Activated CD4-positive, alpha-beta T cell treated with anti-CD3 and anti-CD28 coated beads, Interleukin-2, amount 50 U/mL, for 1 hour (primary cell): Measurements from ENCODE around the gene NHERF2.
A peak's percentile ranks its signal among the peaks of the same experiment; 100 is the strongest.

Experiments
- DNase-seq: peaks from one replicate; pipeline ENCODE4 v3.0.0-alpha.2; 2020

Gene NHERF2

GRCh38 chr16:1991135-1991551, 35.6 kb upstream of the NHERF2 start:
- DNase-seq, result peak; percentile 53

- no peak for DNase-seq
Measured at GRCh38 chr16:1991588-1991947, 35.1 kb upstream of the NHERF2 start.

DNA sequence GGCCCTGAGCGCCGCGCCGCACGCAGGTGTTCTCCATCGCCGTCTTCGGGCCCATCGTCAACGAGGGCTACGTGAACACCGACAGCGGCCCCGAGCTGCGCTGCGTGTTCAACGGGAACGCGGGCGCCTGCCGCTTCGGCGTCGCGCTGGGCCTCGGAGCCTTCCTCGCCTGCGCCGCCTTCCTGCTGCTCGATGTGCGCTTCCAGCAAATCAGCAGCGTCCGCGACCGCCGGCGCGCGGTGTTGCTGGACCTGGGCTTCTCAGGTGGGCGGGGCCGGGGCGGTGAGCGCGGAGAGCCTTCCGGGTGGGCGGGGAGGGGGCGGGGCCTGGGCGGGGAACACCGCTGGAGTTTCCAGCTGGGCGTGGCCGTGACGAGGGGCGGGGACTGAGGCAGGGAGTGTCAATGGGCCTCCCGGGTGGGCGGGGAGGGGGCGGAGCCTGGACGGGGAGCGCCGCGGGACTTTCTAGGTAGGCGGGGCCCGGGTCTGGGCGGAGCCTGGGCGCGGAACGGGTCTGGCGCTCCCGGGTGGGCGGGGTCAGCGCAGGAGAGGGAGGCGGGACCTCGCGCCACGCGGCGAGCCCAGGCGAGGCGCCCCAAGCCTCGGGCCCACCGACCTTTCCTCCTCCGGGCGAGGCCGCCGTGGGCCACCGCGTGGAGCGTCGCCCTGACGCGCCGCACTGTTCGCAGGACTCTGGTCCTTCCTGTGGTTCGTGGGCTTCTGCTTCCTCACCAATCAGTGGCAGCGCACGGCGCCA, 34.6 kb upstream of the NHERF2 start:
- DNase-seq, result peak; percentile 99

DNA sequence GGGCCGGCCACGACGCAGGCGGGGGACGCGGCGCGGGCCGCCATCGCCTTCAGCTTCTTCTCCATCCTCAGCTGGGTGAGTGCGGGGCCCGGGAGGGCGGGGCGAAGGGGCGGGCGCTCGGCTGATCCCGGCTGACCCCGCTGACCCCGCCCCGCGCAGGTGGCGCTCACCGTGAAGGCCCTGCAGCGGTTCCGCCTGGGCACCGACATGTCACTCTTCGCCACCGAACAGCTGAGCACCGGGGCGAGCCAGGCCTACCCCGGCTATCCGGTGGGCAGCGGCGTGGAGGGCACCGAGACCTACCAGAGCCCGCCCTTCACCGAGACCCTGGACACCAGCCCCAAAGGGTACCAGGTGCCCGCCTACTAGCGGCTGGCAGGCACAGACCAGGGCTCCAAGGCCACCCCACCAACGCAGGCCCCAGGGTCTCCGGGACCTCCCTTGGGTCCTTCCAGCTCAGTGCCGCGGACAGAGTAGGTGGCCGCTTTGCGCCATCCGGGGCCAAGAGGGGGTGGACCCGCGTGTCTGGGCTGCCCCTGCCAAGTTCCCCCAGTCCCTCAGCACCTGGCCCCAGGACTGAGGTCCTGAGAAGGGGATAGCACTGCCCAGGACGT, 33.9 kb upstream of the NHERF2 start:
- no peak for DNase-seq

DNA sequence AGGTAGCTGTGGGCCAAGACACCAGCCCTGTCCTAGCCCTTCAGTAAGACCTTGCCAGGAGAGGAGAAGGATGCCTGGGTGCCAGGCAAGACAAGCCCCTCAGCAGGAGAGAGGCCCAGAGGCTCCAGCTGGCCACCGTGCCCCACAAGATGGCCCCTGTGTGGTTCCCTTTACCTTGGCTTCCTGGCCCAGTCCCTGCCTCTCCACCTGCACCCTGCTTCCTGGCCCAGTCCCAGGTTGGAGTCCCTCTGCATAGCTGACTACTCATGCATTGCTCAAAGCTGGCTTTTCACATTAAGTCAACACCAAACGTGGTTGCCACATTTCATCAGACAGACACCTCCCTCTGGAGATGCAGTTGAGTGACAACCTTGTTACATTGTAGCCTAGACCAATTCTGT, 33.0 kb upstream of the NHERF2 start:
- DNase-seq, result no peak

DNA sequence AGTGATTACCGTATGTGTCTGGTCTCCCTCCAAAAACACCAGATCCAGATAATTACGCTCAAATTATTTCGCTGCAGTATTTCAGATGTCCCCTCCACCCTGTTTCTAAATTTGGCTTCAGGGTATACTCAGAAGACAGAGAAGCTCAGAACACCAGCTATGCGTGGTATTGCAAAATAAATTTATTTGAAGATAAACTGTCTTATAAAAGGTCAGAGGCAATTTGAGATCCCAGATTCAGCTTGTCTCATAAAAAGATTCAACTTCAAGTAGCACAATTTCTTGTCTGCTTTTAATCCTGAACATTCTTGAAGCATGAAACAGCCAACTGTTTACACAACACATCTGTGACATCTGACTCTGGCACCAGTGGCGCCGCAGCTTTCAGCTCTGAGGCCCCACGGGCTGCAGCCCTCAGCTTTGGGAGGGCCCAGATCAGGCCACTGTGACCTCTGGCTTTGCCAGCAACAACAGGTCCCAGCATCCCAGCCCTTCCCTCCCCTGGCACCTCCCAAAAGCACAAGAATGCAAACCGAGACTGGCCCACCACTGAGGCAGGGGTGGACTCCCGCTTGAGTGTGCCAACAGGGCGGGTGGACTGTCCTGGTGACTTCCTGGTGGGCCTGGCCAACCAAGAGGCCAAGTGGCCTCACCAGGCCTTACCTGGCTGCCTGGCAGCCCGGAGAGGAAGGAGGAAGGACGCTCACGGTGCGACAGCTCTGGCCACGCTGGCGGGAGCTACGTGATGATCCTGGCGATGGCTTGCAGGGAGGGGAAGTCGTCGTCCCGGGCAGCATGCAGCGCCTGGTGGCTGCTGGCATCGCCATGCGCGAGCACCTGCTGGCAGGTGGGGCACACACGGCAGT, 29.0 kb upstream of the NHERF2 start:
- no peak for DNase-seq

- no peak for DNase-seq
Measured at GRCh38 chr16:1998360-1998835, 28.3 kb upstream of the NHERF2 start.

DNA sequence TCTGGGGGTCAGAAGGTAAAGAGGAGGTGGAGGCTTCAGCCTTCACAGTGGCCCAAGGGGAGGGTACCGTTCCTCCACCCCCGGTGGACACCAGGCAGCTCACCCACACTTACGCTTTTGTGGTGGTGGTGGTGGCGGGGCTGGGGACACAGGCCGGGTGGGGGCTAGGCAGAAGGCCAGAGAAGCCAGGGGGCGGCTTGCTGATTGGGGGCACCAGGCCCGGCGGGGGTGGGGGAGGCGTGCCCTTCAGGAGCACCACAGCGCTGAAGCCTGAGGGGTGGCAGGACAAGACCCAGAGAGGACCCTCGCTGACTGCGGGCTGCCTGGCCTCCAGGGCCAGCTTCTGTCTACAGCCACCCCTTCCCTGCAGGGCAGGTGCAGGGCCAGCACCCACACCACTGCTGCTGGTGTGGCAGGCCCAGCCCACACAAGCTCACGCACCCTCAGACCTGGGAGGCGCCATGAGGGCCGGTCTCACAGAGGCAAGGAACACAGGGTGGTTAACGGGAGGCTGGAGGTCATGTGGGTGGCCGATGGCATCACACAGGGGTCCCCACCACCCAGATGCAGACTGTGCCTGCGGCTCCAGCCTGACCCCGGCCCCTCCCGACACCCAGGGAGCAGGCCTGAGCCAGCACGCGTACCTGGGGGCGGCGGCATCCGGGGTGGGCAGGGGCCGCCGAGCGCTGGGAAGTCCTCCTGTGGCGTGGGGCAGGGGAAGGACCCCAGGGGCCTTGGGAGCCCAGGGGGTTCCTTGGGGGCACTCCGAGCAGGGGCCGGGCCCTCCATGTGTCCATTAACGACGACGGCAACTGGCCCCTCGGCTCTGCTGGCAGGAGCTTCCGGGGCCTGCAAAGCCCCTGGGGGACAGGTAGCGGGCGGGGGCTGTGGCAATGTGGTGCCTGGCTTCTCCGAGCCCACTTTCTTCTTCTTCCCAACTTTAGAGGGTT, 27.6 kb upstream of the NHERF2 start:
- DNase-seq, result no peak

GRCh38 chr16:1999866-2000514, 26.7 kb upstream of the NHERF2 start:
- no peak for DNase-seq

DNA sequence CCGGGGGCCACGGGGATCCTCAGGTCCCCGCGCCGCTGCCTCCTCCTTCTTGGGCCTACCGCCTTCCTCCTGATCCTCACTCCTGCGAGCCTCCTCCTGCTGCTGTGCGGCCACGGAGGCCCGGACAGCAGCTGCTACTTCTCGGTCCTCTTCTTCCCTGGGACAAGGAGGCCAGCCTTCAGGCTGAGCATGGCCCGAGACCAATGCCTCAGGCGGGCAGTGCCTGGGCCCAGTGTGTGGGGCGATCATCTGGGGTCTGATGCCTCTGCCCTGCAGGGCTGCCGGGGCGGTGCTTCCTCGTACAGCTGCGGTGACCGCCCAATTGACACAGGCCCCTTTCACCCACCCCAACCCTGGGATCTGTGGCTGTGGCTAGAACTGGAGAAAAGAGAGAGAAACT, 25.7 kb upstream of the NHERF2 start:
- no peak for DNase-seq

DNA sequence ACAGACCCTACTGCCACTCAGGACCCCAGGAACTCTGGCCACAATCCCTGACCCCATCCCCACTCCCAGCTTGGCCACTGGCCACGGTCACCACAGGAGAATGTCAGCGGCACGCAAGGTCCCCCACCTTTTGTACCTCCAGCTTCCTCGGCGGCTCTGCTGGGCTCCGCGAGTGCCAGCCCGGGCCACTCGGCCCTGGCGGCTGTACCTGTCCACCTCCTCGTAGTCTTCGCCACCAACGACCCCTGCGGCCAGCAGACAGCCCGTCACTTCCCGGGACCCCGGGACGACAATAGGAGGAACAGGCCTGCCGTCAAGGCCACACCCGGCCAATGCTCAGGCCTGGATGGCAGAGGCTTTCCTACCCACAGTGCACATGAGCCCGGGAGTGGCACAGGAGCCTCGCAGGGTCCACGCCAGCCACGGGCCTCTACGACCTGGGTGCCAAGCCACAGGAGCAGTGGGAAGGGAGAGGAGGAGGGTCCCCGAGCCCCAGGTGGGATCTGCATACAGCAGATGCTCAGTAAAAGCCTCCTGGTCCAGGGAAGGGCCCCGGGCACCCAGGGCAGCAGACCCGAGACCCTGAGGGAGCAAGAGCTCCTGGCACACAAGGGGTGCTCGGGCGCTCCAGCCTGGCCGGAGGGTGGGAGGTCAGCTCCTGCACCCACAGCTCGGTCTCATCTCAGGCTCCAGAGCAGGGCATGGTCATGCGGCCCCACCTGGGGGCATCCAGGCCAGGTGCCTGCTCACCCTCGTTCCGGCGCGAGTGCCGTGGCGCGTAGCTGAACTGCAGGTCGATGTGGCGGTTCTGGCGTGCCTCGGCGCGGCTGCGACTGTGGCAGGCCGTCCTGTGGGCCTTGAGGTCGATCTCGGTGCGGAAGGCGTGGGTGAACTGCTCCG, 25.0 kb upstream of the NHERF2 start:
- no peak for DNase-seq

DNA sequence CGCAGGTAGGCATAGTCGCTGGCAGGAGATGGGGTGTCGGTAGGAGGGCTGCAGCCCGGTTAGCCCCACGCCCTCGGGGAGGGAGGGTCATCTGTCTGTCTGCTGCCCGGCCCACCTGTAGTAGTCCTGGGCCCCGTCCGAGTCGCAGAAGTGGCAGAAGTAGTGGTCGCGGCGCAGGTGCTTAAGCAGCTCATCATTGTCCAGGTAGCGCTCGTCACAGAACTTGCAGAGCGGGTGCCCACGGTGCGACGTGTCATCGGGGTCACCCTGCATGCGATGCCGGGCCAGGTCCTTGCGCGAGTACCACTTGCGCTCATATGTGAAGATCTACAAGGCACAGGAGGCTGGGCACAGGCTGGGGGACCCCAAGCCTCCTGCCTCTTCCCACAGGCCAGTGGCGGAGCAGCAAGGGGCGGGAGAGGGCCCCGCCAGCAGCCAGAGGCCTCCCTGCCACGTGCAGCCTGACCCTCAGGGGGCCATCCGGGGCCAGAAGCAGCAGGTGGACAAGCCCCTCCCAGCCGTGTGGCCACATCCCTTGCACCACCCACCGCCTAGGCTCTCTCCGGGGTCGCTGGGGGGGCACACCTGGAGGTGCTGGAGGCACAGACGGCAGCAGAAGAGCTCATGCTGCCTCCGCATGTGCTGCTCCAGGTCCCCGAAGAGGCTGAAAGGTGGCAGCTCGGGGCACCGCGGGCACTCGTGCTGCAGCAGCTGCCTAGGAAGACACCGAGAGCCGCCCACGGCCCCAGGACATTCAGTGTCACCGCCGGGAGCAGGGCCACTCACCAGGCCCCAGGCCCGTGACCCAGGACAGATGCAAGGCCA, 24.1 kb upstream of the NHERF2 start:
- DNase-seq, result no peak

- DNase-seq, result no peak
Measured at GRCh38 chr16:2003231-2003826, 23.4 kb upstream of the NHERF2 start.

- DNase-seq, result peak; percentile 89
Measured at GRCh38 chr16:2003827-2004641, 22.7 kb upstream of the NHERF2 start.

DNA sequence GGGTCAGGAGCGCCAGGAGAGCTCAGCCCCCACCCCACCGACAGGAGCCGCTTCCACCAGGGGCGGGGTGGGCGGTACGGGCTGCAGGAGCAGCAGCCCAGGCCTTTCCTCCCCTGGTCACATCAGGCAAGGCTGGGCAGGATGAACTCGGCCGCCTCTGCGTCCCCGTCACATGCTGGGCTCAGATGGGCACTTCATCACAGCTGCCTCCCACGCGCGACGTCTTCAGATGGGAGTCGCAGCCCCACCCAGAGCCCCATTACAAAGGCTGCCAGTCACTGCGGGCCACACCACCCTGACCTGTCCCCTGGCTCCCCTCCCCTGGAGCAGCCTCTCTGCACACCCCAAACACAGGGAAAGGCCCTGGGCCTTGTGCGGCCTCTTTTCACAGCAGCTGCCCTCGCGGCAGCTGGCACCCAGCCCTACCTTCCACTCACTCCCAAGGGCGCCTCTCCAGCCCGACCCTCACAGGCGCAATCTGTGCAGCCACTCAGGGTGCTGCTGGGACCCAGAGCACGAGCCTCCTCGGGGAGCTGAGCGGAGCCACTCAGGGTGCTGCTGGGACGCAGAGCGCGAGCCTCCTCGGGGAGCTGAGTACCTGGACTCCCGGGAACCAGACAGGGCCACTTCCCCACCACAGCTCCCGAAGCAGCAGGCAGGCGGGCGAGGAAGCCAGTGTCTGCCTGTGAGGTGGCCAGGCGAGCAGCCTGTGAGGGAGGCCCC, 21.7 kb upstream of the NHERF2 start:
- no peak for DNase-seq

DNA sequence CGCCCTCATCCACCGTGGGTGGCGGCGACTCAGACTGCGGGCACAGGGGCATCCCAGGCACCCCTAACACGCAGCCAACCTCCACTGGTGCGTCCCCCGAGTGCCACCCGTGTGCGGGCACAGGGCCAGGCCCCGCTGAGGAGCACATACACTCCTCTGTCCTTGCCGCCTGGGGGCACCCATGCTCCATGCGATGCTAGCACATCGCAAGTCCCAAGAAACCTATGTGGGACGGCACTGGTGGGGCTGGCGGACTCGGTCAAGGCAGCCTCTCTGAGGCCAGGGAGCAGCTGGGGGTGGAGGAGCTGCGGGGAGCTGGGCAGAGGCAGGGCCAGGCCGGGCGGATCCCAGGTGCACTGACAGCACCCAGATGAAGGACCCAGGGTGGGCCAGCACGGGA, 21.1 kb upstream of the NHERF2 start:
- no peak for DNase-seq

DNA sequence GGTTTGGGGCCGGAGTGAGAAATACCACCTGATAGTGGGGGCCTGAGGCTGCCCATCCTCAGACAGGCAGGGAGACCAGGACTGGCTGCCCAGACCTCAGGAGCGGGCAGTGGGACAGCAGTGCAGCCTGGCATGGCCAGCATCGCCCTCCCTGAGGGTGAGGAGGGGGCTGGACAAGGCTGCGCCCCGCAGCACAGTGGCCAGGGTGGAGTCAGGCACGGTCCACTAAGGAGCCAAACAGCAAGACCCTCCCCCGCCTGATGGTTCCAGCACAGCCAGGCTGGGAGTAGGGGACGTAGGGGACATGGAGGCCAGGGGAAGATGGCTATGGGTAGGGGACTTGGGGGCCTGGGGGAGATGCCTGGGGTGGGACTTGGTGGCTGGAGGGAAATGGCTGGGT, 20.4 kb upstream of the NHERF2 start:
- no peak for DNase-seq
